Osteocyte (in vitro differentiated cells): ENCODE results near the gene UMODL1. TPM values are rescaled to one million over a fixed set of nuclear protein-coding genes. Genes with fewer than 3 reads are reported as not detected.

Experiments
- DNase-seq: peaks from one replicate; pipeline ENCODE4 v3.0.0; 2021; ENCODE audit warnings: mixed read lengths; ENCODE audit not compliant: unreplicated experiment; ENCODE audit errors: extremely low spot score
- H3K27ac Mint-ChIP-seq: one replicate; pipeline ENCODE4 v1.8.0; 2021; ENCODE audit warnings: mild to moderate bottlenecking, mixed read lengths; ENCODE audit not compliant: unreplicated experiment
- H3K27me3 Mint-ChIP-seq: one replicate; pipeline ENCODE4 v1.8.0; 2021; ENCODE audit warnings: mixed read lengths; ENCODE audit not compliant: unreplicated experiment
- H3K36me3 Mint-ChIP-seq: one replicate; pipeline ENCODE4 v1.8.0; 2021; ENCODE audit warnings: mixed read lengths; ENCODE audit not compliant: unreplicated experiment
- H3K4me1 Mint-ChIP-seq: one replicate; pipeline ENCODE4 v1.8.0; 2021; ENCODE audit warnings: mixed read lengths; ENCODE audit not compliant: unreplicated experiment
- H3K4me3 Mint-ChIP-seq: one replicate; pipeline ENCODE4 v1.8.0; 2021; ENCODE audit warnings: mild to moderate bottlenecking, moderate library complexity, mixed read lengths; ENCODE audit not compliant: unreplicated experiment
- H3K9me3 Mint-ChIP-seq: one replicate; pipeline ENCODE4 v1.8.0; 2021; ENCODE audit warnings: mixed read lengths; ENCODE audit not compliant: unreplicated experiment
- CTCF ChIP-seq: fragments of 200-600 bp; sonication (generic); IDR thresholded peaks from 2 replicates; pipeline ENCODE4 v1.5.0; 2021; ENCODE audit warnings: antibody characterized with exemption, mild to moderate bottlenecking, moderate library complexity
- total RNA-seq: library from RNA; stranded (reverse); gene quantifications from 2 replicates; pipeline ENCODE4 v1.2.1, GENCODE V29; 2021

Gene UMODL1
- total RNA-seq, 1 donor from 2014 or later, result not detected

- Mint-ChIP-seq H3K4me1 (peaks cover 3% of the 10 kb centered on the region), H3K4me3 (no peak overlapping the region), H3K27ac (no peak overlapping the region), H3K36me3 (no peaks in the 10 kb centered on the region), H3K9me3 (no peaks in the 10 kb centered on the region), H3K27me3 (peaks cover 33% of the 10 kb centered on the region)
- TF ChIP-seq CTCF, result no peak
- DNase-seq, result no peak
Observed at GRCh38 chr21:42150474-42151085, 79.5 kb downstream of the UMODL1 start.

GRCh38 chr21:42151148-42151947 is 80.2 kb downstream of the UMODL1 start:
- no peak for DNase-seq
- Mint-ChIP-seq H3K9me3 (no peaks in the 10 kb centered on the region), H3K27me3 (peaks cover 38% of the 10 kb centered on the region), H3K36me3 (no peaks in the 10 kb centered on the region), H3K27ac (no peak overlapping the region), H3K4me3 (no peak overlapping the region), H3K4me1 (no peaks in the 10 kb centered on the region)
- TF ChIP-seq CTCF, result no peak

- H3K4me1 Mint-ChIP-seq, result peaks cover 3% of the 10 kb centered on the region
- H3K9me3 Mint-ChIP-seq, result no peaks in the 10 kb centered on the region
- H3K36me3 Mint-ChIP-seq, result no peaks in the 10 kb centered on the region
- TF ChIP-seq CTCF, result no peak
- DNase-seq, result no peak
- no peak overlapping the region for H3K27ac Mint-ChIP-seq
- H3K27me3 Mint-ChIP-seq, result peaks cover 41% of the 10 kb centered on the region
- H3K4me3 Mint-ChIP-seq, result no peak overlapping the region
Observed at GRCh38 chr21:42151948-42152220, 80.8 kb downstream of the UMODL1 start.

GRCh38 chr21:42153046-42153686 is 82.0 kb downstream of the UMODL1 start:
- no peak overlapping the region for H3K27ac Mint-ChIP-seq
- no peaks in the 10 kb centered on the region for H3K36me3 Mint-ChIP-seq
- peaks cover 38% of the 10 kb centered on the region for H3K27me3 Mint-ChIP-seq
- TF ChIP-seq CTCF, result no peak
- no peaks in the 10 kb centered on the region for H3K9me3 Mint-ChIP-seq
- H3K4me3 Mint-ChIP-seq, result no peak overlapping the region
- no peak for DNase-seq
- peaks cover 5% of the 10 kb centered on the region for H3K4me1 Mint-ChIP-seq

- Mint-ChIP-seq H3K27me3 (peaks cover 40% of the 10 kb centered on the region), H3K27ac (no peak overlapping the region), H3K36me3 (no peaks in the 10 kb centered on the region), H3K4me3 (no peak overlapping the region), H3K9me3 (no peaks in the 10 kb centered on the region), H3K4me1 (peaks cover 5% of the 10 kb centered on the region)
- no peak for TF ChIP-seq CTCF
- no peak for DNase-seq
Observed at GRCh38 chr21:42153746-42154145, 82.6 kb downstream of the UMODL1 start.
